Vagina (tissue), 2 donors: ENCODE data around the gene PDE3B. TPM values are rescaled to one million over a fixed set of nuclear protein-coding genes. Genes with fewer than 3 reads are reported as not detected.

Experiments used
- DNase-seq, 2 donors: peaks; one replicate each; pipeline ENCODE4 v3.0.0-alpha.2; 2017; ENCODE audit errors: extremely low spot score in 2 of 2
- H3K27ac ChIP-seq: fragments of 200-600 bp; sonication (generic); one replicate; pipeline ENCODE4 v1.5.1; 2019
- H3K27me3 ChIP-seq: fragments of 200-600 bp; sonication (generic); one replicate; pipeline ENCODE4 v1.5.1; 2019
- H3K36me3 ChIP-seq, 2 donors: fragments of 200-600 bp; sonication (generic); one replicate each; pipeline ENCODE4 v1.5.1; 2017 to 2019
- H3K4me1 ChIP-seq: fragments of 200-600 bp; sonication (generic); one replicate; pipeline ENCODE4 v1.5.1; 2019
- H3K4me3 ChIP-seq, 2 donors: fragments of 200-600 bp; sonication (generic); 1 replicate in 1 of 2; 2 replicates in 1 of 2; pipeline ENCODE4 v1.5.1; 2016 to 2019
- H3K9me3 ChIP-seq: fragments of 200-600 bp; sonication (generic); one replicate; pipeline ENCODE4 v1.5.1; 2019
- CTCF ChIP-seq, 3 experiments: fragments of 450-650 bp in 2 of 3; fragments of 200-600 bp in 1 of 3; sonication (generic) in 1 of 3; IDR thresholded peaks; one replicate each; pipeline ENCODE4 v1.5.1; 2017 to 2019; ENCODE audit warnings: antibody characterized with exemption in 3 of 3, mild to moderate bottlenecking in 2 of 3, moderate library complexity in 2 of 3
- POLR2A ChIP-seq, 2 donors: fragments of 450-650 bp; IDR thresholded peaks; one replicate each; pipeline ENCODE4 v1.6.1; 2017; ENCODE audit warnings: antibody characterized with exemption in 2 of 2, mild to moderate bottlenecking in 2 of 2, moderate library complexity in 2 of 2
- POLR2AphosphoS5 ChIP-seq, 2 donors: sonication (generic); formaldehyde crosslinking; IDR thresholded peaks; one replicate each; pipeline ENCODE4 v1.9.0; 2017; ENCODE audit warnings: antibody characterized with exemption in 2 of 2, mild to moderate bottlenecking in 2 of 2, low read depth in 1 of 2; ENCODE audit not compliant: insufficient read depth in 1 of 2
- intact Hi-C: fragments of 100-400 bp; cut with DNase I; formaldehyde crosslinking; loops from one replicate; pipeline ENCODE4 v1.15.1; 2023
- total RNA-seq: library from RNA; depleted of rRNA; stranded (reverse); fragments of >200 nt; gene quantifications from one replicate; pipeline ENCODE4 v1.2.3, GENCODE V29; 2016

Gene PDE3B
- total RNA-seq, 1 donor from 2014 or later, result 10.1 TPM

DNA sequence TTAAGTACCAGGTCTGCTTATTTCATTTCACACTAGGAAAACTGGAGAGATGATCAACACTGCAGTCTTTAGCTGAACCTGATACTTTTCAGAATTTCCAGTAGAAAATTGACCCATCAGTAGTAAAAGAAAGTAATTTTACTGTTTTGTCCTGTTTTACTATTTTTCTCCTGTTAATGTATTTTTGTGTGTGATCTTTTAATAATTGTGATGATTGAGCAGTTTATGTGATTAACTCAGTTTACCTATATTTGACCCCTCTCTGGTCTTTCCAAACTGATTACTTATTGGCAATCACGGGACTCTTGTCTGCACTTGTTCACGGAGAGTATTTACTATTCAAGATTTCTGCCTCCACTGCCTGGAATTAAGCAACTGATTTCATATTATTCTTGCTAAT is 249.0 kb downstream of the PDE3B start:
- DNase-seq, result no peak
- no peaks in the 10 kb centered on the region for H3K27me3 ChIP-seq
- peak overlapping the region; percentile 76 to 80 for H3K4me3 ChIP-seq
- TF ChIP-seq CTCF (IDR thresholded peaks at IDR 0.05) (no peak), POLR2AphosphoS5 (IDR thresholded peaks at IDR 0.05; ENCODE audit: insufficient read depth in 1 of 2, low read depth in 1 of 2) (no peak), POLR2A (IDR thresholded peaks at IDR 0.05) (no peak)
- H3K4me1 ChIP-seq, result peaks cover 26% of the 10 kb centered on the region
- no peaks in the 10 kb centered on the region for H3K9me3 ChIP-seq
- intact Hi-C loops, result loop anchor here (10.0 kb wide), 1 partner anchor 368 kb away; the partner anchor contains the start of gene PSMA1
- H3K36me3 ChIP-seq, result no peaks in the 10 kb centered on the region
- peak overlapping the region; percentile 93 for H3K27ac ChIP-seq

DNA sequence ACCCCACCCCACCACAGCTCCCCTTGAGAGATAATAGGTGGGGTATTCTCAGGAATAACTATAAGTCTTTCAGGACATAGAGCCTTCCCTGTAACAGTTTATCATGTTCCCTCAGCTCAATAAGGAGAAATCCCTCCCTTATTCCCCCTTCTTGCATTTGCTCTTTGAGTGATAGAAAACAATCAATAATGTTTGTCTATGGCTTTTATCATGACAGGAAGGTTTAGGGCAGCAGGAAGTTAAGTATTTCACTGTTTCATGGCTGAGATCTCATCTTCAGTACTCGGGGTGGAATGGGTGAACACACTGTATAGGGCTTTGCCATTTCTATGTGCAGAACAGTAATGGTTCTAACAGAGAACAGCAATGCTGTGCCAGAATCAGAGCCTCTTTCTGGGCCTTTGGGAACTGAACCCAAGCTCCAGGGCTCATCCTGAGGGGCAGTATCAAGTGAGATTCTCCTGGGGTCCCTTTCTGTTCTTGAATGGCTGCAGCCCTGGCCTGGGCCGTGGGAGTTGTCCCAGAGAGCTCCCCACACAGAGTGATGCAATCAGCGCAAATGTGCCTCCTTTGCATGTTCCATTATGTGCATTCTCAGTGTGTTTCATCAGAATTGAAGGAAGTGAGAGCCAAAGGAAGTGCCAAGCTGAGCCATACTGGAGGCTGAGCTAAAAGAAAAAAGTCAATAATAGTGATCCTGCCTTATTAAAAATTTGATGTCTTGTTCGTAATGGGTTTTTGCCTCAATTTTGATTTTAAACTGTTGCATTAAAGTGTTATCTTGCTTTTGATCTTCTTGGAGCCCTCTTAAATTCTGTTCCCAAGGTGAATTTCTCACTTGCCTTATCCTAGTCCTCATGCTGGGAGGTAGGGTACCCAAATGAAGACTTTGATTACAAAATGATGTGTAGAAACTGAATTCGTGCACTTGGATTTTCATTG is 251.3 kb downstream of the PDE3B start:
- intact Hi-C loops, result loop anchor here (10.0 kb wide), 1 partner anchor 370 kb away; the partner anchor contains the start of gene PSMA1
- Histone ChIP-seq H3K9me3 (no peaks in the 10 kb centered on the region), H3K27me3 (no peaks in the 10 kb centered on the region), H3K4me1 (peaks cover 16% of the 10 kb centered on the region), H3K4me3 (no peak overlapping the region), H3K36me3 (no peaks in the 10 kb centered on the region), H3K27ac (no peak overlapping the region)
- no peak for TF ChIP-seq CTCF (IDR thresholded peaks at IDR 0.05)
- TF ChIP-seq POLR2AphosphoS5 (IDR thresholded peaks at IDR 0.05; ENCODE audit: insufficient read depth in 1 of 2, low read depth in 1 of 2), result no peak
- no peak for DNase-seq

- no peak for TF ChIP-seq CTCF (IDR thresholded peaks at IDR 0.05)
- TF ChIP-seq POLR2A (IDR thresholded peaks at IDR 0.05), result no peak
- TF ChIP-seq POLR2AphosphoS5 (IDR thresholded peaks at IDR 0.05; ENCODE audit: insufficient read depth in 1 of 2, low read depth in 1 of 2), result no peak
- H3K9me3 ChIP-seq, result no peaks in the 10 kb centered on the region
- no peak for DNase-seq
- no peak overlapping the region for H3K27ac ChIP-seq
- H3K36me3 ChIP-seq, result no peaks in the 10 kb centered on the region
- H3K4me1 ChIP-seq, result peaks cover 4% of the 10 kb centered on the region
- H3K27me3 ChIP-seq, result no peaks in the 10 kb centered on the region
- no peak overlapping the region for H3K4me3 ChIP-seq
- intact Hi-C loops, result loop anchor here (10.0 kb wide), 1 partner anchor 374 kb away; the partner anchor contains the start of gene PSMA1
These were observed 254.8 kb downstream of the PDE3B start for GRCh38 chr11:14898355-14898754.

DNA sequence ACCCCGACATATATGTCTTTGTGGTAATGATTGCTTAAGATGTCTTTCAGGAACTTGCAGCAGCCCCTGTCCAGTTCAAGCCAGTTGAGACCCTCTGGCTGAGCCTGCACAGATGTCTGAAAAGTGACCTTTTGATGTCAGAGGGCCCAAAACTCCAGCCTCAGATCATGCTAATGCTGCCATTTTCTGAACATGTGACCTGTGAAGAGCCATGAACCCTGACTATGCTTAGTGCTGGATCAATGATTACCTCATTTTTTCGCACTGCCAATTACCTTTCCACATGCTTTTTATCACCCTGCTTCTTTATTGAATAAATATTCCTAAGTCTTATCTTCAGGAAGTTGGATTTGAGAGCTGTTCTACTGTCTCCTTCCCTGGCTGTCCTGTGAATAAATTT is 255.3 kb downstream of the PDE3B start:
- Histone ChIP-seq H3K27ac (no peak overlapping the region), H3K4me3 (no peak overlapping the region), H3K4me1 (peaks cover 4% of the 10 kb centered on the region), H3K36me3 (no peaks in the 10 kb centered on the region), H3K27me3 (no peaks in the 10 kb centered on the region), H3K9me3 (no peaks in the 10 kb centered on the region)
- intact Hi-C loops, result loop anchor here (10.0 kb wide), 1 partner anchor 374 kb away; the partner anchor contains the start of gene PSMA1
- TF ChIP-seq CTCF (IDR thresholded peaks at IDR 0.05) (no peak), POLR2AphosphoS5 (IDR thresholded peaks at IDR 0.05; ENCODE audit: insufficient read depth in 1 of 2, low read depth in 1 of 2) (no peak), POLR2A (IDR thresholded peaks at IDR 0.05) (no peak)
- DNase-seq, result no peak
